WERI-Rb-1 (cell line): Measurements from ENCODE around the gene SLC22A16.

Experiments
- DNase-seq: peaks from one replicate; pipeline ENCODE4 v3.0.0-alpha.2; 2020
- H3K27ac ChIP-seq: fragments of 250-450 bp; sonication (Bioruptor Pico); 2 replicates; pipeline ENCODE4 v1.5.1; 2020; ENCODE audit warnings: mild to moderate bottlenecking, moderate library complexity
- H3K27me3 ChIP-seq: fragments of 250-450 bp; sonication (Bioruptor Pico); 2 replicates; pipeline ENCODE4 v1.5.1; 2021; ENCODE audit warnings: mild to moderate bottlenecking, low read depth, moderate library complexity; ENCODE audit not compliant: insufficient read depth, severe bottlenecking
- H3K36me3 ChIP-seq: fragments of 250-450 bp; sonication (Bioruptor Pico); 2 replicates; pipeline ENCODE4 v1.5.1; 2020; ENCODE audit warnings: mild to moderate bottlenecking, moderate library complexity
- H3K4me3 ChIP-seq: 2 replicates; pipeline ENCODE4 v1.5.1; 2011; ENCODE audit warnings: low read depth, mild to moderate bottlenecking, control low read depth, low read length
- H3K9me3 ChIP-seq: fragments of 250-450 bp; sonication (Bioruptor Pico); 2 replicates; pipeline ENCODE4 v1.5.1; 2021; ENCODE audit warnings: mild to moderate bottlenecking, moderate library complexity; ENCODE audit not compliant: severe bottlenecking
- CTCF ChIP-seq: IDR thresholded peaks from 2 replicates; pipeline ENCODE4 v1.5.1; 2011; ENCODE audit warnings: low read depth, mild to moderate bottlenecking, control low read depth, inconsistent platforms, low read length

Gene SLC22A16

DNA sequence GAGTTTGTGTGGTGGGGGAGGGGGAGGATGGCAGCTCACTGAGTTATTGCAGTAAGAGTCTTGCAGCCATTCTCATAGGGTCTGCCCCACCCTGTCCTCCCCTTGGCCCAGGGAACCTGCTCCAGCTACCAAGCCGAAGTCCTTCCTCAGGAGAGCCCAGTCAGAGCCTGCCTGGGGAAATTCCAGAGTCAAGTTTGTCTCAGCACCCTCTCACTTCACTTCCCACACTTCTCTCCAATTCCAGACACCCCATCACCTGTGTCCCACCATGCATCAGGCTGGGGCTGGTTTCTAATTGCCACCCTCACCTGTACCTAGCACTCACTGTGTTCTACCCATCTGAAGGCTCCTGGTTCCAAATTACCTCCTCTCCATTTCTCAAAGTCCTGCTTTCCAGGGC is 10.3 kb upstream of the SLC22A16 start:
- H3K9me3 ChIP-seq, result no peaks in the 10 kb centered on the region
- H3K27me3 ChIP-seq, result no peaks in the 10 kb centered on the region
- H3K36me3 ChIP-seq, result no peaks in the 10 kb centered on the region
- H3K4me3 ChIP-seq, result no peak overlapping the region
- DNase-seq, result no peak
- H3K27ac ChIP-seq, result no peak overlapping the region
- TF ChIP-seq CTCF, result no peak

DNA sequence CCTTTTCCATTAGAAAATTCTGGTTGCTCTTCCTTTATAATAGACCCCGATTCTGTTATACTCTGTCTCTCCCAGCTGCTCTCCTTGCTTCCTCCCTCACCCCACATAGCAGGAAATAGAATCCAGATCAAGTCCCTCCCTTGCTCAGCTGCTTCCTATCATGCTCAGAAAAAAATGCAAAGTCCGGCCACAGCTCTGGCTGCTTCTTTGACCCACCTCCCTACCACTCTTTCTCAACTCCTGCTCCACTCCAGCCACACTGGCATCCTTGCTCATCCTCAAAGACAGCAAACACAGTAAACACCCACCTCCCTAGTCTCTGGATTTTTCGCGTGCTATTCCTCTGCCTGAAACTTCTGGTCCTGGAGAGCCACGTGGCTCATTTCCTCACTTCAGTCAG is 9.1 kb upstream of the SLC22A16 start:
- no peaks in the 10 kb centered on the region for H3K27me3 ChIP-seq

GRCh38 chr6:110484321-110484720 is 7.9 kb upstream of the SLC22A16 start:
- H3K9me3 ChIP-seq, result no peaks in the 10 kb centered on the region
- no peak for DNase-seq
- no peak overlapping the region for H3K4me3 ChIP-seq
- H3K27ac ChIP-seq, result no peak overlapping the region
- no peaks in the 10 kb centered on the region for H3K36me3 ChIP-seq
- TF ChIP-seq CTCF, result no peak
- H3K27me3 ChIP-seq, result no peaks in the 10 kb centered on the region

More for the DNA sequence above, 9.1 kb upstream of the SLC22A16 start:
- no peaks in the 10 kb centered on the region for H3K36me3 ChIP-seq
- no peaks in the 10 kb centered on the region for H3K9me3 ChIP-seq
- DNase-seq, result no peak
- no peak for TF ChIP-seq CTCF
- H3K4me3 ChIP-seq, result no peak overlapping the region
- H3K27ac ChIP-seq, result no peak overlapping the region

DNA sequence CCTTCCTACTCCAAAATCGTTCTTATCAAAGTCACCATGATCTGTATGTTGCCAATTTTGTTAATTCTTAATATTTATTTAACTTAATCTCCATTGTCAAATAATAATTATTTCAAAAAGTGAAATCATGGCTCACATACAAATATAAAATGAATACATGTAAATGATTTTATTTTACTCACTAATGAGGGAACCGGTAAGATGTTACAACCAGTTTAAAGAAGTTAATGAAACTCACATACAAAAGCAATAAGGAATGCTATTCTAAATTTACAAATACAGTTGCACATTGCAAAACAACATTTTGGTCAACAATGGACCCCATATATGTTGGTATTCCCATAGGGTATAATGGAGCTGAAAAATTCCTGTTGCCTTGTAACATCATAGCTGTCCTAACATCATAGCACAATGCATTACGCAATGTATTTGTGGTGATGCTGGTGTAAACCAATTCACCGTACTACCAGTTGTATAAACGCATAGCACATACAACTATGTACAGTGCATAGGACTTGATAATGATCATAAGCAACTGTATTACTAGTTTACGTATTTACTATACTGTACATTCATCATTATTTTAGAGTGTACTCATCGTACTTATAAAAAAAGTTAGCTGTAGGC is 6.5 kb upstream of the SLC22A16 start:
- Histone ChIP-seq H3K27me3 (no peaks in the 10 kb centered on the region), H3K36me3 (no peaks in the 10 kb centered on the region), H3K9me3 (no peaks in the 10 kb centered on the region), H3K4me3 (no peak overlapping the region), H3K27ac (no peak overlapping the region)
- DNase-seq, result no peak
- TF ChIP-seq CTCF, result no peak

DNA sequence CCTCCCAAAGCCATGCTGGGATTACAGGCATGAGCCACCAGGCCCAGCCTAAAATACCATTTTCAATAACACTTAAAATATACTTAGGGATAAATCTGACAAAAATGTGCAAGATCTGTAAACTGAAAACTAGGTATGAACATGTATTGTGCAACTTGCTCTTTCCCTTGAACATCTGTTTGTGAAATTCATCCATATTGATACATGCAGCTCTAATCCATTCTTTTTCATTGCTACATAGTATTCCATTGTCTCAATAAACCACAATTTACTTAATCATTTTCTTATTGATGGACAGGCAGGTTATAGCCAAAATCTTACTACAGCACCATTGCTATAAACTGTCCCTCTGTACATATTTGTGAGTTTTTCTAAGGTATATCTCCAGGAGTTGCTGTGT is 4.7 kb upstream of the SLC22A16 start:
- H3K9me3 ChIP-seq, result no peaks in the 10 kb centered on the region
- no peaks in the 10 kb centered on the region for H3K27me3 ChIP-seq
- H3K36me3 ChIP-seq, result no peaks in the 10 kb centered on the region
- no peak for TF ChIP-seq CTCF
- no peak for DNase-seq
- H3K27ac ChIP-seq, result no peak overlapping the region
- no peak overlapping the region for H3K4me3 ChIP-seq

DNA sequence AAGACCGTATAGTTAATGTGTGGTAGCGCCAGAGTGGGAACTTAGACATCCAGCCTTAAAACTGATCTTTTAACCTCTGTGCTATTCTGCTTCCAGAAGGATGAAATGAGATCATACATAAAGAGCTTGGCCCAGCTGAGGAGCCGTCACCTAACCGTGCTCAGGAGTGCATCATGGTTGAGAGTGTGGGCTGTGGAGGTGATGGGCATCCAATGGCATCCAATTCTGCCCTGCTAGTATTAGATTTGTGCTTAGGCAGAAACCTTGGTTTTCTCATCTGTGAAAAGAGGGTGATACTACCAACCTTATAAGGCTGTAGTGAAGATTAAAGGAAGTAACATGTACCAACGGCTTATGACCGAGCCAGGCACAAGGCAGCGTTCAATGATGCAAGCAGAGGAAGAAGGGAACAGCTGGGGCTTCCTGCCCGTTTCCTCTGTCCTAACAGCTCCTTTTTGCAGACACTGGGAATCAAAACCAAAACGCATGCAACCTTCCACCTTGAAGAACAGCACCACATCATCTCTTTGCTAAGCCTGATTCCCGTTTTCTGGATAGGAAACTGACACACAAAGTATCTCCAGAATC is 1.3 kb downstream of the SLC22A16 start:
- Histone ChIP-seq H3K9me3 (no peaks in the 10 kb centered on the region), H3K36me3 (no peaks in the 10 kb centered on the region), H3K27ac (no peak overlapping the region), H3K27me3 (no peaks in the 10 kb centered on the region), H3K4me3 (no peak overlapping the region)
- TF ChIP-seq CTCF, result no peak
- no peak for DNase-seq
